ENCODE results near the gene DYNLT5.
"Not testable (repeated sequence)": the region's sequence is repeated elsewhere in the genome, so short reads cannot be mapped to it uniquely, and the experiment has no call there.

DYNLT5 gene

GRCh38 chr1:66791621-66792610 lies 39.7 kb downstream of the DYNLT5 start:
- DNase-seq: no peak

GRCh38 chr1:66795839-66796238 lies 43.6 kb downstream of the DYNLT5 start:
- not testable (repeated sequence) for DNase-seq

GRCh38 chr1:66809245-66809644 lies 57.0 kb downstream of the DYNLT5 start:
- no peak for DNase-seq

GRCh38 chr1:66809736-66810326 lies 57.6 kb downstream of the DYNLT5 start:
- no peak for DNase-seq

- DNase-seq: no peak
Measured at GRCh38 chr1:66824771-66825170, 72.5 kb downstream of the DYNLT5 start.

Measured in NCI-H2171 treated with DMSO at 0.1 percent for 48 hours (cell line).